ENCODE results near the gene PEMT.

Gene PEMT

GRCh38 chr17:17603895-17604225 lies 12.4 kb upstream of the PEMT start:
- no peak for FAIRE-seq

GRCh38 chr17:17603178-17603894 lies 11.8 kb upstream of the PEMT start:
- no peak for FAIRE-seq

GRCh38 chr17:17599965-17600364 lies 8.5 kb upstream of the PEMT start:
- no peak for FAIRE-seq

- FAIRE-seq = no peak
Observed at GRCh38 chr17:17598003-17598402, 6.5 kb upstream of the PEMT start.

GRCh38 chr17:17595755-17596154 lies 4.2 kb upstream of the PEMT start:
- no peak for FAIRE-seq

- FAIRE-seq = no peak
Observed at GRCh38 chr17:17593222-17593620, 1.7 kb upstream of the PEMT start.

GRCh38 chr17:17590883-17591354 lies 589 bp downstream of the PEMT start:
- FAIRE-seq = no peak

- FAIRE-seq = no peak
Observed at GRCh38 chr17:17590141-17590751, 1.3 kb downstream of the PEMT start.

GRCh38 chr17:17587614-17588337 lies 3.7 kb downstream of the PEMT start:
- no peak for FAIRE-seq

- FAIRE-seq = no peak
Observed at GRCh38 chr17:17582372-17582771, 9.1 kb downstream of the PEMT start.

GRCh38 chr17:17581509-17581908 lies 10.0 kb downstream of the PEMT start:
- no peak for FAIRE-seq

GRCh38 chr17:17580662-17581470 lies 10.6 kb downstream of the PEMT start:
- no peak for FAIRE-seq

GRCh38 chr17:17579691-17580090 lies 11.8 kb downstream of the PEMT start:
- no peak for FAIRE-seq

GRCh38 chr17:17577373-17577772 lies 14.1 kb downstream of the PEMT start:
- FAIRE-seq = no peak

- no peak for FAIRE-seq
Observed at GRCh38 chr17:17576772-17577234, 14.7 kb downstream of the PEMT start.

GRCh38 chr17:17575360-17576251 lies 15.9 kb downstream of the PEMT start:
- no peak for FAIRE-seq

- FAIRE-seq = no peak
Observed at GRCh38 chr17:17573912-17574311, 17.6 kb downstream of the PEMT start.

- no peak for FAIRE-seq
Observed at GRCh38 chr17:17572010-17572785, 19.3 kb downstream of the PEMT start.

- FAIRE-seq = no peak
Observed at GRCh38 chr17:17570798-17571716, 20.5 kb downstream of the PEMT start.

All from G401.6 (cell line).